Skeletal muscle cell (primary cell): ENCODE measurements around the gene SMIM32.

Experiments used
- DNase-seq: peaks from one replicate; pipeline ENCODE4 v3.0.0-alpha.2; 2010; ENCODE audit warnings: low read depth
- H3K4me3 ChIP-seq: 2 replicates; pipeline ENCODE4 v1.5.1; 2011; ENCODE audit warnings: low read depth, mild to moderate bottlenecking, control low read depth, low read length, moderate library complexity

The SMIM32 gene

GRCh38 chr5:136145030-136145429 is 47.9 kb downstream of the SMIM32 start:
- H3K4me3 ChIP-seq: no peak overlapping the region
- DNase-seq: no peak

DNA sequence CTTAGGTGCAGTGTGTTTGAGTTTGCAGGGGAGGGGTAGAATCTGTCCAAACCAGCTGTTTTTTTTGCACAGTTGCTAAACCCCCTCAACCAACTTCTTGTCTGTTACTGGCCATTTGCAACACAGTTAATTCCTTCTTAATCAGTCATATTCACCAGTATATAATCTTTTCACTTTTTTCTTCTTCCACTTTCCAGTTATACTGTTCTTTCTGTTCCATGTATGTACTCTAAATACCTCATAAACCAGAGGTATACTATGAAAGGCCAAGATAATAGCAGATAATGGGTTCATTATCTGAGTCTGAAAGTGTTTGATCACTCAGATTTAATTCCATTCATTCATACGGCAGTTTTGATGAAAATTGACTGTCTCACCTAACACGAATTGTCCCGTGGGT is 49.2 kb downstream of the SMIM32 start:
- H3K4me3 ChIP-seq: no peak overlapping the region
- no peak for DNase-seq

DNA sequence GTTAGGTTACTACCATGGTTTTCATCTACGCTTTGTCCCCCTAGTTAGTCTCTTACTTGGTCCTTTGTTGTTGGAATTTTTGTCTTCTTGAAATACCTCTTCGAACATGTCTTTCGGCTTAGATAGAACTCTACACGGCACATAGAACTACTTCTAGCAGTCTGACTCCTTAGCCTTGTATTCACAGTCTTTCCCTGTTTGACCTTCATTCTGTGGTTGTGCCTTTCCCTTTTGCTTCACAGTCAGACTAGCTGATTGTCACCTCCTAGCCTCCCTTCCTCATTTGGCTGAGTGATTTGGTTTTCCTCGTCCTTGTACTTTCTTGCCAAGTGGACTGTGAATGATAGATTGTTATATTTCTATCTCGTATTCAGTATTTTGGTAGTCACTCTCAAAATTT is 49.6 kb downstream of the SMIM32 start:
- DNase-seq: no peak
- H3K4me3 ChIP-seq: no peak overlapping the region

- H3K4me3 ChIP-seq: no peak overlapping the region
- no peak for DNase-seq
Observed at GRCh38 chr5:136141561-136141960, 51.4 kb downstream of the SMIM32 start.
